ENCODE measurements around the gene KIF5A.

The KIF5A gene

GRCh38 chr12:57628280-57629191 lies 78.7 kb downstream of the KIF5A start:
- DNase-seq, result no peak

GRCh38 chr12:57629897-57630471 lies 80.1 kb downstream of the KIF5A start:
- peak in 25 of 51 donors; percentile 28 to 76 (median 57) for DNase-seq

- no peak for DNase-seq
Measured at GRCh38 chr12:57630891-57631433, 81.1 kb downstream of the KIF5A start.

- no peak for DNase-seq
Measured at GRCh38 chr12:57631566-57632072, 81.8 kb downstream of the KIF5A start.

- peak in 7 of 51 donors; percentile 20 to 52 (median 38) for DNase-seq
Measured at GRCh38 chr12:57632073-57632957, 82.5 kb downstream of the KIF5A start.

- peak in 29 of 51 donors; percentile 9 to 76 (median 42) for DNase-seq
Measured at GRCh38 chr12:57632958-57633840, 83.4 kb downstream of the KIF5A start, which contains the start of gene B4GALNT1. TSS of gene B4GALNT1 (minus strand) at chr12:57633201. CDS start at chr12:57632132, 1,069 bp downstream.
